Measurements from ENCODE around the gene PPP1R7.
"Not testable (repeated sequence)": the region's sequence is repeated elsewhere in the genome, so short reads cannot be mapped to it uniquely, and the experiment has no call there.

Gene PPP1R7

GRCh38 chr2:241188361-241189092, 38.3 kb downstream of the PPP1R7 start, which contains the start of gene ANO7:
ANO7 (plus strand) TSS chr2:241188677; CDS start chr2:241190064, 1,387 bp downstream.
- peak in 3 of 10 donors; percentile 49 to 74 (median 62) for DNase-seq
- intact Hi-C loops (cut with DNase I) = no loop called here

GRCh38 chr2:241189093-241189855, 39.0 kb downstream of the PPP1R7 start:
- intact Hi-C loops (cut with DNase I) = no loop called here
- DNase-seq = peak in 3 of 10 donors; percentile 53 to 66 (median 55)

GRCh38 chr2:241189856-241190201, 39.6 kb downstream of the PPP1R7 start:
- intact Hi-C loops (cut with DNase I) = no loop called here
- DNase-seq = peak in 3 of 10 donors; percentile 23 to 82 (median 73)

- intact Hi-C loops (cut with DNase I) = no loop called here
- DNase-seq = peak in 3 of 10 donors; percentile 59 to 77 (median 75)
These were observed 40.2 kb downstream of the PPP1R7 start for GRCh38 chr2:241190291-241190981.

- intact Hi-C loops (cut with DNase I) = no loop called here
- peak in 3 of 10 donors; percentile 28 to 66 (median 39) for DNase-seq
These were observed 40.8 kb downstream of the PPP1R7 start for GRCh38 chr2:241191081-241191480.

- intact Hi-C loops (cut with DNase I) = no loop called here
These were observed 43.0 kb downstream of the PPP1R7 start for GRCh38 chr2:241193271-241193670.

GRCh38 chr2:241194811-241195210, 44.5 kb downstream of the PPP1R7 start:
- peak in 4 of 10 donors; percentile 1 to 56 (median 28) for DNase-seq

More at GRCh38 chr2:241193271-241193670, 43.0 kb downstream of the PPP1R7 start:
- peak in 2 of 10 donors; percentile 3 to 41 for DNase-seq

GRCh38 chr2:241195506-241196130, 45.4 kb downstream of the PPP1R7 start:
- intact Hi-C loops (cut with DNase I) = no loop called here
- DNase-seq = peak in 5 of 10 donors; percentile 8 to 73 (median 46)

More at GRCh38 chr2:241194811-241195210, 44.5 kb downstream of the PPP1R7 start:
- intact Hi-C loops (cut with DNase I) = no loop called here

- peak in 2 of 10 donors; percentile 43 to 61 for DNase-seq
- intact Hi-C loops (cut with DNase I) = not testable (repeated sequence)
These were observed 47.0 kb downstream of the PPP1R7 start for GRCh38 chr2:241197246-241197645.

- peak in 2 of 10 donors; percentile 39 to 52 for DNase-seq
- intact Hi-C loops (cut with DNase I) = no loop called here
These were observed 47.7 kb downstream of the PPP1R7 start for GRCh38 chr2:241197947-241198346.

- intact Hi-C loops (cut with DNase I) = no loop called here
- peak in 2 of 10 donors; percentile 62 to 67 for DNase-seq
These were observed 48.4 kb downstream of the PPP1R7 start for GRCh38 chr2:241198381-241199279.

- intact Hi-C loops (cut with DNase I) = no loop called here
These were observed 49.0 kb downstream of the PPP1R7 start for GRCh38 chr2:241199286-241199685.

GRCh38 chr2:241199897-241200821, 49.9 kb downstream of the PPP1R7 start:
- intact Hi-C loops (cut with DNase I) = no loop called here
- no peak for DNase-seq

More at GRCh38 chr2:241199286-241199685, 49.0 kb downstream of the PPP1R7 start:
- no peak for DNase-seq

- intact Hi-C loops (cut with DNase I) = no loop called here
- no peak for DNase-seq
These were observed 50.6 kb downstream of the PPP1R7 start for GRCh38 chr2:241200822-241201395.

GRCh38 chr2:241201445-241202267, 51.4 kb downstream of the PPP1R7 start:
- intact Hi-C loops (cut with DNase I) = no loop called here
- DNase-seq = no peak

GRCh38 chr2:241202268-241202585, 52.0 kb downstream of the PPP1R7 start:
- intact Hi-C loops (cut with DNase I) = no loop called here
- no peak for DNase-seq

- no peak for DNase-seq
- intact Hi-C loops (cut with DNase I) = no loop called here
These were observed 52.4 kb downstream of the PPP1R7 start for GRCh38 chr2:241202681-241203080.
